ENCODE measurements around the gene DENND6A. TPM values are rescaled to one million over a fixed set of nuclear protein-coding genes. Genes with fewer than 3 reads are reported as not detected.
A peak's percentile ranks its signal among the peaks of the same experiment; 100 is the strongest.
"Not testable (repeated sequence)": the region's sequence is repeated elsewhere in the genome, so short reads cannot be mapped to it uniquely, and the experiment has no call there.

The DENND6A gene
- total RNA-seq, 5 donors from 2014 or later (not counting 1 experiment from before 2014, with no cell fraction given), result 31.6 to 58.9 (median 35.6) TPM

- peaks cover 62% of the 10 kb centered on the region for H3K36me3 Mint-ChIP-seq
- peak in 1 of 4 experiments; percentile 23 for ATAC-seq (replicated peaks in 1 of 4)
- H3K27ac Mint-ChIP-seq, result peak overlapping the region; percentile 63 to 75
- H3K4me1 Mint-ChIP-seq, result peaks cover 12 to 28% (median 17%) of the 10 kb centered on the region in 3 donors
- Histone ChIP-seq H3K36me3 (ENCODE audit: control insufficient read depth in 2 of 2, extremely low read depth in 1 of 2, insufficient read depth in 1 of 2, low read length in 1 of 2) (peaks cover 4 to 45% of the 10 kb centered on the region in 2 donors), H3K27me3 (replicated peaks in 1 of 2; ENCODE audit: control insufficient read depth in 2 of 2, extremely low read depth in 1 of 2, insufficient read depth in 2 of 2, low read length in 1 of 2) (no peaks in the 10 kb centered on the region), H3K4me3 (ENCODE audit: control insufficient read depth in 1 of 2, extremely low read depth in 1 of 2, low read length in 1 of 2) (no peak overlapping the region), H3K4me1 (ENCODE audit: control insufficient read depth in 1 of 2, extremely low read depth in 1 of 2, insufficient read depth in 2 of 2, low read length in 2 of 2) (no peaks in the 10 kb centered on the region), H3K27ac (ENCODE audit: low read length) (no peak overlapping the region), H3K9me3 (no peaks in the 10 kb centered on the region)
- H3K9me3 Mint-ChIP-seq, result peaks cover 0 to 13% (median 7%) of the 10 kb centered on the region in 3 donors
- WGBS (ENCODE audit: insufficient coverage), result 94% methylated on average over 2 of the region's 2 CpGs
- no peaks in the 10 kb centered on the region for H3K27me3 Mint-ChIP-seq
- H3K4me3 Mint-ChIP-seq, result no peak overlapping the region
- no peak for DNase-seq
- ChIA-PET CTCF (interaction anchor here in 1 of 2 donors (0.6 kb wide), 1 partner anchor 930 kb away, joined by 4 read pairs; no protein-coding TSS in a partner anchor), POLR2A (no interaction called here)
These were observed 45.5 kb downstream of the DENND6A start for GRCh38 chr3:57647292-57647940.

- Mint-ChIP-seq H3K9me3 (peaks cover 0 to 13% (median 7%) of the 10 kb centered on the region in 3 donors), H3K27me3 (no peaks in the 10 kb centered on the region), H3K4me3 (no peak overlapping the region), H3K36me3 (peaks cover 62% of the 10 kb centered on the region), H3K4me1 (peaks cover 12 to 28% (median 15%) of the 10 kb centered on the region in 3 donors), H3K27ac (peak overlapping the region; percentile 63 to 75)
- H3K27me3 ChIP-seq (replicated peaks in 1 of 2; ENCODE audit: control insufficient read depth in 2 of 2, extremely low read depth in 1 of 2, insufficient read depth in 2 of 2, low read length in 1 of 2), result no peaks in the 10 kb centered on the region
- ATAC-seq (replicated peaks in 1 of 4) (peak in 2 of 4 experiments; percentile 44 to 63), DNase-seq (peak in 1 of 35 experiments; percentile 41)
- no CpG with 5 or more reads among the region's 2 CpGs for WGBS (ENCODE audit: insufficient coverage)
- no peaks in the 10 kb centered on the region for H3K9me3 ChIP-seq
- H3K27ac ChIP-seq (ENCODE audit: low read length), result no peak overlapping the region
- H3K4me1 ChIP-seq (ENCODE audit: control insufficient read depth in 1 of 2, extremely low read depth in 1 of 2, insufficient read depth in 2 of 2, low read length in 2 of 2), result no peaks in the 10 kb centered on the region
- H3K36me3 ChIP-seq (ENCODE audit: control insufficient read depth in 2 of 2, extremely low read depth in 1 of 2, insufficient read depth in 1 of 2, low read length in 1 of 2), result peaks cover 4 to 47% of the 10 kb centered on the region in 2 donors
- no peak overlapping the region for H3K4me3 ChIP-seq (ENCODE audit: control insufficient read depth in 1 of 2, extremely low read depth in 1 of 2, low read length in 1 of 2)
- POLR2A ChIA-PET, result interaction anchor here in 1 of 2 donors (0.7 kb wide), 1 partner anchor 541 kb away, joined by 3 read pairs; no protein-coding TSS in a partner anchor
- CTCF ChIA-PET, result interaction anchor here in 1 of 2 donors (0.6 kb wide), 1 partner anchor 929 kb away, joined by 4 read pairs; no protein-coding TSS in a partner anchor
These were observed 46.2 kb downstream of the DENND6A start for GRCh38 chr3:57646723-57647122.

GRCh38 chr3:57644740-57645139, 48.1 kb downstream of the DENND6A start:
- H3K27ac Mint-ChIP-seq, result no peak overlapping the region
- H3K27ac ChIP-seq (ENCODE audit: low read length), result no peak overlapping the region
- no peak for ATAC-seq (replicated peaks in 1 of 4)
- H3K4me1 ChIP-seq (ENCODE audit: control insufficient read depth in 1 of 2, extremely low read depth in 1 of 2, insufficient read depth in 2 of 2, low read length in 2 of 2), result no peaks in the 10 kb centered on the region
- no peaks in the 10 kb centered on the region for H3K27me3 Mint-ChIP-seq
- H3K4me3 ChIP-seq (ENCODE audit: control insufficient read depth in 1 of 2, extremely low read depth in 1 of 2, low read length in 1 of 2), result no peak overlapping the region
- no peak overlapping the region for H3K4me3 Mint-ChIP-seq
- peaks cover 12 to 22% (median 15%) of the 10 kb centered on the region in 3 donors for H3K4me1 Mint-ChIP-seq
- WGBS (ENCODE audit: insufficient coverage), result 100% methylated on average over 1 of the region's 4 CpGs
- ChIA-PET CTCF (interaction anchor here in 1 of 2 donors (0.6 kb wide), 1 partner anchor 238 kb away, joined by 5 read pairs; no protein-coding TSS in a partner anchor), POLR2A (no interaction called here)
- DNase-seq, result no peak
- H3K36me3 ChIP-seq (ENCODE audit: control insufficient read depth in 2 of 2, extremely low read depth in 1 of 2, insufficient read depth in 1 of 2, low read length in 1 of 2), result peaks cover 4 to 49% of the 10 kb centered on the region in 2 donors
- H3K9me3 ChIP-seq, result no peaks in the 10 kb centered on the region
- no peaks in the 10 kb centered on the region for H3K27me3 ChIP-seq (replicated peaks in 1 of 2; ENCODE audit: control insufficient read depth in 2 of 2, extremely low read depth in 1 of 2, insufficient read depth in 2 of 2, low read length in 1 of 2)
- H3K36me3 Mint-ChIP-seq, result peaks cover 54% of the 10 kb centered on the region
- peaks cover 0 to 13% (median 7%) of the 10 kb centered on the region in 3 donors for H3K9me3 Mint-ChIP-seq

GRCh38 chr3:57637391-57637790, 55.5 kb downstream of the DENND6A start:
- no peak for DNase-seq
- no peaks in the 10 kb centered on the region for H3K4me1 ChIP-seq (ENCODE audit: control insufficient read depth in 1 of 2, extremely low read depth in 1 of 2, insufficient read depth in 2 of 2, low read length in 2 of 2)
- Mint-ChIP-seq H3K4me1 (no peaks in the 10 kb centered on the region), H3K36me3 (peaks cover 45% of the 10 kb centered on the region), H3K9me3 (no peaks in the 10 kb centered on the region), H3K27ac (no peak overlapping the region), H3K4me3 (no peak overlapping the region), H3K27me3 (no peaks in the 10 kb centered on the region)
- H3K27me3 ChIP-seq (replicated peaks in 1 of 2; ENCODE audit: control insufficient read depth in 2 of 2, extremely low read depth in 1 of 2, insufficient read depth in 2 of 2, low read length in 1 of 2), result no peaks in the 10 kb centered on the region
- peaks cover 6 to 64% of the 10 kb centered on the region in 2 donors for H3K36me3 ChIP-seq (ENCODE audit: control insufficient read depth in 2 of 2, extremely low read depth in 1 of 2, insufficient read depth in 1 of 2, low read length in 1 of 2)
- no peak overlapping the region for H3K27ac ChIP-seq (ENCODE audit: low read length)
- ATAC-seq (replicated peaks in 1 of 4), result no peak
- H3K4me3 ChIP-seq (ENCODE audit: control insufficient read depth in 1 of 2, extremely low read depth in 1 of 2, low read length in 1 of 2), result no peak overlapping the region
- POLR2A ChIA-PET, result no interaction called here
- CTCF ChIA-PET, result no interaction called here
- H3K9me3 ChIP-seq, result no peaks in the 10 kb centered on the region

- POLR2A ChIA-PET; H3K27me3 Mint-ChIP-seq; H3K27me3 ChIP-seq (replicated peaks in 1 of 2; ENCODE audit: control insufficient read depth in 2 of 2, extremely low read depth in 1 of 2, insufficient read depth in 2 of 2, low read length in 1 of 2); CTCF ChIA-PET; ATAC-seq (replicated peaks in 1 of 4); H3K27ac Mint-ChIP-seq; H3K9me3 ChIP-seq; H3K9me3 Mint-ChIP-seq; H3K27ac ChIP-seq (ENCODE audit: low read length); DNase-seq; H3K4me3 Mint-ChIP-seq; H3K4me1 ChIP-seq (ENCODE audit: control insufficient read depth in 1 of 2, extremely low read depth in 1 of 2, insufficient read depth in 2 of 2, low read length in 2 of 2); H3K4me1 Mint-ChIP-seq; H3K4me3 ChIP-seq (ENCODE audit: control insufficient read depth in 1 of 2, extremely low read depth in 1 of 2, low read length in 1 of 2): not testable (repeated sequence)
- H3K36me3 ChIP-seq (ENCODE audit: control insufficient read depth in 2 of 2, extremely low read depth in 1 of 2, insufficient read depth in 1 of 2, low read length in 1 of 2), result peaks cover 9 to 63% of the 10 kb centered on the region in 2 donors
- whole genome bisulfite sequencing (ENCODE audit: insufficient coverage), result 100% methylated on average over 1 of the region's 3 CpGs
- H3K36me3 Mint-ChIP-seq, result peaks cover 42% of the 10 kb centered on the region
These were observed 58.6 kb downstream of the DENND6A start for GRCh38 chr3:57634259-57634658.

- Histone ChIP-seq H3K4me1 (ENCODE audit: control insufficient read depth in 1 of 2, extremely low read depth in 1 of 2, insufficient read depth in 2 of 2, low read length in 2 of 2) (no peaks in the 10 kb centered on the region), H3K9me3 (no peaks in the 10 kb centered on the region), H3K27ac (ENCODE audit: low read length) (no peak overlapping the region), H3K4me3 (ENCODE audit: control insufficient read depth in 1 of 2, extremely low read depth in 1 of 2, low read length in 1 of 2) (no peak overlapping the region), H3K27me3 (replicated peaks in 1 of 2; ENCODE audit: control insufficient read depth in 2 of 2, extremely low read depth in 1 of 2, insufficient read depth in 2 of 2, low read length in 1 of 2) (no peaks in the 10 kb centered on the region), H3K36me3 (ENCODE audit: control insufficient read depth in 2 of 2, extremely low read depth in 1 of 2, insufficient read depth in 1 of 2, low read length in 1 of 2) (peaks cover 16 to 71% of the 10 kb centered on the region in 2 donors)
- Mint-ChIP-seq H3K4me1 (no peaks in the 10 kb centered on the region), H3K27ac (no peak overlapping the region), H3K27me3 (no peaks in the 10 kb centered on the region), H3K36me3 (peaks cover 50% of the 10 kb centered on the region), H3K9me3 (no peaks in the 10 kb centered on the region), H3K4me3 (no peak overlapping the region)
- POLR2A ChIA-PET, result interaction anchor here in 1 of 2 donors (0.6 kb wide), 1 partner anchor 62 kb away, joined by 4 read pairs; no protein-coding TSS in a partner anchor
- WGBS (ENCODE audit: insufficient coverage), result 94% methylated on average over 4 of the region's 6 CpGs
- DNase-seq, result no peak
- CTCF ChIA-PET, result no interaction called here
- no peak for ATAC-seq (replicated peaks in 1 of 4)
These were observed 64.9 kb downstream of the DENND6A start for GRCh38 chr3:57627976-57628375.

All from T-cell (primary cell).